ENCODE data around the gene SNORC. TPM values are rescaled to one million over a fixed set of nuclear protein-coding genes. Genes with fewer than 3 reads are reported as not detected.

The SNORC gene
- total RNA-seq, 3 donors from 2014 or later: 0.32 to 23.1 (median 9.2) TPM

DNA sequence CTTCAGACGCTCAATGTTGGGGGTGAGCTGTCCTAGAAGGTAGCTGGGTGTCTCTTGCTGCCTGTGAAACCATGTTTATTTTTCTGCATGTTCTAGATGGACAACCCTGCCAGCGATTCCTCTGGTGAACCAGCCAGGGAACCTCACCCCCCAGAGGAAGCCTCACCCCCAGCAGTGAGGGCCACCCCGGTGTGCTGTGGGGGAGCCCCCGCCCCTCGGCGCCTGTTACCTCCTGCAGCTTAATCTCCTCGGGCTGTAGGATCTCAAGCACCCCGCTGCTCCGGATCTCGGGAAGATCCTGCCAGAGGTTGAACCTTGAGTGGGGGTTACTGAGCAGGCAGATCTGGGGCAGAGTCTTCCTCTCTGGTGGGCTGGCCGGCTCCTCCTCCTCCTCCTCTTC lies 50.0 kb downstream of the SNORC start:
- Histone ChIP-seq H3K9me3 (no peaks in the 10 kb centered on the region), H3K36me3 (no peaks in the 10 kb centered on the region), H3K4me1 (no peaks in the 10 kb centered on the region), H3K4me3 (no peak overlapping the region), H3K27ac (no peak overlapping the region), H3K27me3 (peaks cover 0 to 2% of the 10 kb centered on the region in 2 donors)
- no peak for TF ChIP-seq POLR2AphosphoS5 (IDR thresholded peaks at IDR 0.05)
- TF ChIP-seq, protein P1, sequence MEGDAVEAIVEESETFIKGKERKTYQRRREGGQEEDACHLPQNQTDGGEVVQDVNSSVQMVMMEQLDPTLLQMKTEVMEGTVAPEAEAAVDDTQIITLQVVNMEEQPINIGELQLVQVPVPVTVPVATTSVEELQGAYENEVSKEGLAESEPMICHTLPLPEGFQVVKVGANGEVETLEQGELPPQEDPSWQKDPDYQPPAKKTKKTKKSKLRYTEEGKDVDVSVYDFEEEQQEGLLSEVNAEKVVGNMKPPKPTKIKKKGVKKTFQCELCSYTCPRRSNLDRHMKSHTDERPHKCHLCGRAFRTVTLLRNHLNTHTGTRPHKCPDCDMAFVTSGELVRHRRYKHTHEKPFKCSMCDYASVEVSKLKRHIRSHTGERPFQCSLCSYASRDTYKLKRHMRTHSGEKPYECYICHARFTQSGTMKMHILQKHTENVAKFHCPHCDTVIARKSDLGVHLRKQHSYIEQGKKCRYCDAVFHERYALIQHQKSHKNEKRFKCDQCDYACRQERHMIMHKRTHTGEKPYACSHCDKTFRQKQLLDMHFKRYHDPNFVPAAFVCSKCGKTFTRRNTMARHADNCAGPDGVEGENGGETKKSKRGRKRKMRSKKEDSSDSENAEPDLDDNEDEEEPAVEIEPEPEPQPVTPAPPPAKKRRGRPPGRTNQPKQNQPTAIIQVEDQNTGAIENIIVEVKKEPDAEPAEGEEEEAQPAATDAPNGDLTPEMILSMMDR (IDR thresholded peaks at IDR 0.05): no peak
- intact Hi-C loops (cut with DNase I; ENCODE audit: low total_unique reads): no loop called here
- DNase-seq (ENCODE audit: low spot score in 2 of 2): no peak

DNA sequence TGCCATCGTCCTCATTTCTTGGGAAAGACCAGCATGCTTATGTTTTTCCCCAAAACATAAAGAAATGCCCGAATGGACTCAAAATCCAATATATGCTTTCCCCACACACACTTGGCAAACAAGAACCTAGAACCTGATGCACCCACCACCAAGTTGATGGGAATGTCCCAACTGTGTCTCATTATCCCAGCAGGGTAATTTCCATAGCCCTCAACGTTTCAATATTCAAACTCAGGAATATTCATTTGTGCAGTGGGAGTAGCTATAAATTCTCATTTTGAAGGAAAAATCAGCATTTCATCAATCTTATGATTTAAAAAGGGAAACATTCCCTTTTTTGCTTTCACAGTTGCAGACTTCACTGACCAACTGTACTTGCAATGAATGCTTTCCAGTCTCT lies 50.7 kb downstream of the SNORC start:
- intact Hi-C loops (cut with DNase I; ENCODE audit: low total_unique reads): no loop called here
- TF ChIP-seq, protein P1 (IDR thresholded peaks at IDR 0.05): no peak
- TF ChIP-seq POLR2A (IDR thresholded peaks at IDR 0.05) (no peak), POLR2AphosphoS5 (IDR thresholded peaks at IDR 0.05) (no peak)

GRCh38 chr2:232924433-232924832 lies 54.4 kb downstream of the SNORC start:
- TF ChIP-seq, protein P1 (IDR thresholded peaks at IDR 0.05): no peak
- TF ChIP-seq POLR2AphosphoS5 (IDR thresholded peaks at IDR 0.05): no peak
- TF ChIP-seq POLR2A (IDR thresholded peaks at IDR 0.05): no peak
- no peak for DNase-seq (ENCODE audit: low spot score in 2 of 2)
- intact Hi-C loops (cut with DNase I; ENCODE audit: low total_unique reads): no loop called here
- peaks cover 0 to 35% of the 10 kb centered on the region in 2 donors for H3K27me3 ChIP-seq
- no peak overlapping the region for H3K27ac ChIP-seq
- H3K9me3 ChIP-seq: no peaks in the 10 kb centered on the region
- no peak overlapping the region for H3K4me3 ChIP-seq
- H3K36me3 ChIP-seq: no peaks in the 10 kb centered on the region
- H3K4me1 ChIP-seq: peaks cover 0 to 5% of the 10 kb centered on the region in 2 donors

More for the DNA sequence above, 50.7 kb downstream of the SNORC start:
- H3K27ac ChIP-seq: no peak overlapping the region
- H3K27me3 ChIP-seq: peaks cover 0 to 9% of the 10 kb centered on the region in 2 donors
- DNase-seq (ENCODE audit: low spot score in 2 of 2): no peak
- H3K4me3 ChIP-seq: no peak overlapping the region
- no peaks in the 10 kb centered on the region for H3K9me3 ChIP-seq
- H3K36me3 ChIP-seq: no peaks in the 10 kb centered on the region
- H3K4me1 ChIP-seq: no peaks in the 10 kb centered on the region

DNA sequence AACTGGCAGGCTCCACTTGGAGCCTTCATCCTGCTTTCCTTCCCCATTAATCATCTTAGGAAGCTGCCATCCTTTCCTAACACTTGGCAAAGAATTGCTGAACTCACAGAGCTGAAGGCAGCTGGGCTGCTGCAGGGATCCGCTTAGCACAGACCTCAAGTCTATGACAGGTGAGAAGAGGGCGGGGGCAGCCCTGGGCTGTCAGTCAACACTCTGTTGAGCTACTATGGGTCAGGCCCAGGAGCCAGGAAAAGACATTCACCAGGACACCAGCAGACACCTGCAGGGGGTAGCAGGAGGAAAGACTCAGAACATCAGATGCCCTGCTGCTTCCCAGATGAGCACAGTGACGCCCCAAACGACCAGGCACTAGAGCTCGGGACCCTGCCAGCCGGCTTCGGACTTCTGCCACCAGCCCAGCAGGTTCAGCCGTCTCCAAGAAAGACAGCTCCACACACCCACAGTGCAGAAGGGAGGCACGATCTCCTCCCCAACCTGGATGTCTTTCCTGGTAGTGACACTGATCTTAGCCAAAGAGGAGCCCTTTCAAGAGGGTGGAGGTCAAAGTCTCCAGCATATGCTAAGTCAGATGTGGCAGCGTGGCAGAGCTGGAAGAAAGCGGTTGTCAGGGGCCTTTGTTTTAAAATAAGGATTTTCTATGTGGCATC lies 55.2 kb downstream of the SNORC start:
- intact Hi-C loops (cut with DNase I; ENCODE audit: low total_unique reads): no loop called here
- H3K27ac ChIP-seq: no peak overlapping the region
- peaks cover 0 to 35% of the 10 kb centered on the region in 2 donors for H3K27me3 ChIP-seq
- TF ChIP-seq POLR2AphosphoS5 (IDR thresholded peaks at IDR 0.05): no peak
- TF ChIP-seq, protein P1 (IDR thresholded peaks at IDR 0.05): no peak
- TF ChIP-seq POLR2A (IDR thresholded peaks at IDR 0.05): no peak
- H3K9me3 ChIP-seq: no peaks in the 10 kb centered on the region
- peaks cover 0 to 5% of the 10 kb centered on the region in 2 donors for H3K4me1 ChIP-seq
- no peak overlapping the region for H3K4me3 ChIP-seq
- no peak for DNase-seq (ENCODE audit: low spot score in 2 of 2)
- no peaks in the 10 kb centered on the region for H3K36me3 ChIP-seq

- Histone ChIP-seq H3K27me3 (peaks cover 0 to 35% of the 10 kb centered on the region in 2 donors), H3K9me3 (no peaks in the 10 kb centered on the region), H3K36me3 (no peaks in the 10 kb centered on the region), H3K27ac (no peak overlapping the region), H3K4me1 (peaks cover 0 to 5% of the 10 kb centered on the region in 2 donors), H3K4me3 (no peak overlapping the region)
- TF ChIP-seq, protein P1 (IDR thresholded peaks at IDR 0.05): no peak
- no peak for TF ChIP-seq POLR2A (IDR thresholded peaks at IDR 0.05)
- TF ChIP-seq POLR2AphosphoS5 (IDR thresholded peaks at IDR 0.05): no peak
- no peak for DNase-seq (ENCODE audit: low spot score in 2 of 2)
- intact Hi-C loops (cut with DNase I; ENCODE audit: low total_unique reads): no loop called here
Observed at GRCh38 chr2:232925821-232926156, 55.7 kb downstream of the SNORC start.
